Activated CD8-positive, alpha-beta memory T cell treated with anti-CD3 and anti-CD28 coated beads for 24 hours (primary cell): ENCODE data around the gene MAGEE2.
"Not testable (repeated sequence)": the region's sequence is repeated elsewhere in the genome, so short reads cannot be mapped to it uniquely, and the experiment has no call there.

Experiments
- DNase-seq: peaks from one replicate; pipeline ENCODE4 v3.0.0-alpha.2; 2020

Gene MAGEE2

DNA sequence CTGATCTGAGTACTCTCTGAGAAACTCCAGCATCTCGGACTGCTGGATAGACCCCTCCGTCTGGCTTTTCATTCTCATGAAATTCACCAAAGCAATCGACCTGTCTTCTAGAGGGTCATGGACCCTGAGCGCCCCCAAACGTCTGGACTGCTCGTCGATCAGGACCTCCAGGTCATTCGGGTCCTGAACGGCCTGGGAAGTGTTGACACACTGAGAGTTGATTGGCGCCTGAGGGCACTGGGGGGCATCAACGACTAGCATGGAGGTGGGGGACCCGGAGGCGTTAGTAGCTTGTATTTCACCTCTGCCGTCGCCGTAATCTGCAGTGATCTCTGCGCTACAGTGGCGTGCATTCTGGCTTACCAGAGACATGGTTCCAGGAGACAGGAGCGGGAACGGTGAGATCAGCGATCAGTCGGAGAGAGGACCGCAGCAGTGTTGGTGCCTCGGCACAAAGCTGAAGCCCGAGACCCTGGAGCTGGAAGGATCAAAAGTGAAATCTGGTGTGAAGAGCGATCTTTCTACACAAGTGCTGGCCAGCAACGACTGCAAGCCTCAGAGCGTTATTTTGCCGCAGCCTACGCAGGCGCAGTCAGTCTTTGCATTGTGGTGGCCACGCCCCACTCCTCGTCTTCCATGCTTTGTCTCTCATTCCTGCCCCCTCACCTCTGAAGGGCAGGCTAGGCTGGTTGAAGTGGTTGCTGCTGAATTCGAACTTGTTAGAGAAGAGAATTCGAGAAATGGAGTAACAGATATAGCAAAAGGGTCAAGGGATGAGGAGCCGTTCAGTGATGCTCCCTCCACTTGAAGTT is at the start of gene MAGEE2:
Gene MAGEE2 (minus strand): TSS at position 575 of the 812 bp plus-strand sequence. CDS start 203 bp downstream, at position 372.
- DNase-seq = no peak

DNA sequence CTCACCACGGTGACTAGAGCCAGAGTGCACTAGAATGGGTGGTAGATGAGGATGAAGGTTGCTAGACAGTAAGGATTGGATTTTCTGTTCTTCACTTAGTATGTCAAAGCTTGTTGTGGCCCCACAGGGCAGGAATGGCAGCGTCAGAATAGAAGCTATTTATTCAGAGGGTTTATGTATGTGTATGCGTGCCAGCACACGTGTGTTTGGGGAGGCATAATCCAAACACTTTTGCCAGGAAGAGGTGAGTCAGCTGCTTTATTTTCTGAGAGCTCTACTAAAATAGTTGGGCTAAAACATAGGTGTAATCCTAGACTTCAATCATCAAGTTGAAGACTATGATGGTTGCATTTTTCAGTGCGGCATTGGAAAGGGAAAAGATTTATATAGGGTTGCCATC is 1.2 kb upstream of the MAGEE2 start:
- no peak for DNase-seq

DNA sequence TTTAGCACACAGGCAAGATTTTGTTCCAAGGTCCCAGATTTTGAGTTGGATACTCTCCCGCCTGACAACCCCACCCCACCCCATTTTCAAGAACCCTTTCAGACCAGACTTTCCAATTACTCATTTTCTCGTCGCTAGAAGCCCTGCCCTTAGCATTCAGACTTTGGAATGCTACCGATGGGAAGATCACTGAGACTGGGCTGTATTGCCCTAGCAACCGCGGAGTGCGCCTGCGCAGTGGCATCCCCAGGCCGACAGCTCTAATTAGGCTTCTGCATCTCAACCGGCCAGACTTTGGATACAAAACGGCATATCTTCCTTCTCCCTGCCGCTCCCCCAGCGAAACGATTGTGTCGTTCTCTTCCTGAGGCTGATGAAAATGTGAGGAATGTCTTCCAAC is 3.4 kb downstream of the MAGEE2 start:
- DNase-seq = no peak

DNA sequence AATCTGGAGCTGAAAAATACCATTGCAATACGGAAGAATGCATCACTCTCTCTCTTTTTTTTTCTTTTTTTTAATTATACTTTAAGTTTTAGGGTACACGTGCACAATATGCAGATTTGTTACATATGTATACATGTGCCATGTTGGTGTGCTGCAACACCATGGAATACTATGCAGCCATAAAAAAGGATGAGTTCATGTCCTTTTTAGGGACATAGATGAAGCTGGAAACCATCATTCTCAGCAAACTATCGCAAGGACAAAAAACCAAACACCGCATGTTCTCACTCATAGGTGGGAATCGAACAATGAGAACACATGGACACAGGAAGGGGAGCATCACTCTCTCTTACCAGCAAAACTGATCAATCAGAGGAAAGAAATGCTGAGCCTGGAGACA is 17.0 kb downstream of the MAGEE2 start:
- not testable (repeated sequence) for DNase-seq

DNA sequence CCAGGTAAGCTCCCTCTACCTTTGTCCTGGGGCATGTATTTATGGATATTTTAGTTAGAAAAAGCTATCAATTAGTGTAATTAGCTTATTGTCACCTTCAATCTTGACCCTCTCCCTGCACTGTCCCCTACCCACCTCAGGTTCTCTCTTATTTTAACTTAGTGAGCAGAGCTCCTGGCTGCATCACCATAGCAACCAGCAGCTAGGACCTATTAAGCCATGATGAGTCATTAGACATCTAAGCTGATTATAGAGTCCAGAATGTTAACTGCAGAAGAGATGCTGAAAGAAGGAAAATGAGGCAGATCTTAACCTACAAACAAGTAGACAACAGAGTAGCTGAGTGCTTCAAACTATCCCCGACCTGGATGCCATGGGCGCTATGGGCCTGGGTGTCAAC is 36.6 kb downstream of the MAGEE2 start:
- no peak for DNase-seq

- peak; percentile 69 for DNase-seq
Measured at GRCh38 chrX:75746891-75747639, 38.0 kb downstream of the MAGEE2 start.
